ENCODE data around the gene MRPL2. TPM values are rescaled to one million over a fixed set of nuclear protein-coding genes. Genes with fewer than 3 reads are reported as not detected.

MRPL2 gene
- 18.2 and 29.3 TPM in 2 replicates for total RNA-seq

GRCh38 chr6:43059168-43060033 lies at the start of gene MRPL2, which contains the start of gene KLC4:
MRPL2 (minus strand) TSS chr6:43059434; CDS start chr6:43059381, 53 bp downstream.
KLC4 (plus strand) TSS chr6:43059631; CDS start chr6:43061336, 1,705 bp downstream.
- DNase-seq (ENCODE audit: extremely low read depth, low read depth, low spot score), result peak; percentile 94

GRCh38 chr6:43107344-43108062 lies 48.3 kb upstream of the MRPL2 start:
- DNase-seq (ENCODE audit: extremely low read depth, low read depth, low spot score), result no peak

- no peak for DNase-seq (ENCODE audit: extremely low read depth, low read depth, low spot score)
Observed at GRCh38 chr6:43105538-43106222, 46.4 kb upstream of the MRPL2 start.

GRCh38 chr6:43103253-43103876 lies 44.1 kb upstream of the MRPL2 start:
- DNase-seq (ENCODE audit: extremely low read depth, low read depth, low spot score), result no peak

GRCh38 chr6:43101497-43101896 lies 42.3 kb upstream of the MRPL2 start:
- no peak for DNase-seq (ENCODE audit: extremely low read depth, low read depth, low spot score)

- no peak for DNase-seq (ENCODE audit: extremely low read depth, low read depth, low spot score)
Observed at GRCh38 chr6:43097502-43097901, 38.3 kb upstream of the MRPL2 start.

GRCh38 chr6:43097098-43097489 lies 37.9 kb upstream of the MRPL2 start:
- no peak for DNase-seq (ENCODE audit: extremely low read depth, low read depth, low spot score)

- no peak for DNase-seq (ENCODE audit: extremely low read depth, low read depth, low spot score)
Observed at GRCh38 chr6:43096451-43097097, 37.3 kb upstream of the MRPL2 start.

GRCh38 chr6:43095939-43096338 lies 36.7 kb upstream of the MRPL2 start:
- no peak for DNase-seq (ENCODE audit: extremely low read depth, low read depth, low spot score)

GRCh38 chr6:43093436-43094289 lies 34.4 kb upstream of the MRPL2 start:
- no peak for DNase-seq (ENCODE audit: extremely low read depth, low read depth, low spot score)

GRCh38 chr6:43092635-43093034 lies 33.4 kb upstream of the MRPL2 start:
- no peak for DNase-seq (ENCODE audit: extremely low read depth, low read depth, low spot score)

- no peak for DNase-seq (ENCODE audit: extremely low read depth, low read depth, low spot score)
Observed at GRCh38 chr6:43091436-43091991, 32.3 kb upstream of the MRPL2 start.

- no peak for DNase-seq (ENCODE audit: extremely low read depth, low read depth, low spot score)
Observed at GRCh38 chr6:43091020-43091419, 31.8 kb upstream of the MRPL2 start.

GRCh38 chr6:43090559-43090956 lies 31.3 kb upstream of the MRPL2 start:
- DNase-seq (ENCODE audit: extremely low read depth, low read depth, low spot score), result no peak

- no peak for DNase-seq (ENCODE audit: extremely low read depth, low read depth, low spot score)
Observed at GRCh38 chr6:43089874-43090558, 30.8 kb upstream of the MRPL2 start.

GRCh38 chr6:43089467-43089866 lies 30.2 kb upstream of the MRPL2 start:
- DNase-seq (ENCODE audit: extremely low read depth, low read depth, low spot score), result no peak

GRCh38 chr6:43088654-43089056 lies 29.4 kb upstream of the MRPL2 start:
- DNase-seq (ENCODE audit: extremely low read depth, low read depth, low spot score), result no peak

GRCh38 chr6:43086022-43086658 lies 26.9 kb upstream of the MRPL2 start:
- no peak for DNase-seq (ENCODE audit: extremely low read depth, low read depth, low spot score)

Data from glomerular endothelial cell (primary cell).